HG02870 (cell line): ENCODE data around the gene SOHLH2.

Experiments
- ATAC-seq: cut with Tn5 transposase; IDR thresholded peaks from one replicate; pipeline ENCODE4 v1.9.1; 2021; ENCODE audit warnings: mild to moderate bottlenecking, moderate library complexity; ENCODE audit not compliant: unreplicated experiment

The SOHLH2 gene

GRCh38 chr13:36188441-36188840, 25.9 kb downstream of the SOHLH2 start:
- no peak for ATAC-seq

DNA sequence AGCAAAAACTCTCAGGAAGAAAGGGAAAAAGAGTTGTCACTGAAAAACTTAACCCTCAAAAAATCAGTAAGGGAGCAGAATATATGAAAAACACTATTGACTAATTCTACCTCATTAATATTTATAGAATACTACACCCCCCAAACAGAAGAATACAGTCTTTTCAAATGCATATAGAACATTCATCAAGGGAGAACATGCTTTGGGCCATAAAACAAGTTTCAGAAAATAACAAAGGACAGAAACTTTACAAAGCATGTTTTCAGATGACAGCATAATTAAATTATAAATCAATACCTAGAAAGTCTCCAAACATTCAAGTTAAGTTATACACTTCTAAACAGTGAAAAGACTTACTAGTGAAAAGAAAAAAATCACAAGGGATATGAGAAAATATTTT, 30.5 kb downstream of the SOHLH2 start:
- ATAC-seq, result no peak

DNA sequence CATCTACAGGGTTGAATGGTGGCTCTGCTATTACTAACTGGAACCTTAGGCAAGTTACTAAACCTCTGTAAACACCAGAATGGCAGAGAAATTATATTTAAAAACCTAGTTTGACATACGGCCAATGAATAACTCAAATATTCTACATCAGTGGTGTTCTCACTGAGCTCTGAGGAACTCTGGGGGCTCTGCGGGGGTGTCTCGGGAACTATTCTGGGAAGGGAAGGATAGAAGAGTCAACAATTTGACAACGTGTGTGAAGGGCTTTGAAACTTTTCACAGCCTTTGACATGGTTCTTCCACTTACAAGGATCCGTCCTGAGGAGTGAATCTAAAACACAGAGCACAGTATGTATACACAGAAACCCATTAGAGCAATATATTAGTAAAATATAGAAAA, 38.7 kb downstream of the SOHLH2 start:
- ATAC-seq, result no peak

- ATAC-seq, result no peak
These were observed 39.4 kb downstream of the SOHLH2 start for GRCh38 chr13:36174923-36175322.

DNA sequence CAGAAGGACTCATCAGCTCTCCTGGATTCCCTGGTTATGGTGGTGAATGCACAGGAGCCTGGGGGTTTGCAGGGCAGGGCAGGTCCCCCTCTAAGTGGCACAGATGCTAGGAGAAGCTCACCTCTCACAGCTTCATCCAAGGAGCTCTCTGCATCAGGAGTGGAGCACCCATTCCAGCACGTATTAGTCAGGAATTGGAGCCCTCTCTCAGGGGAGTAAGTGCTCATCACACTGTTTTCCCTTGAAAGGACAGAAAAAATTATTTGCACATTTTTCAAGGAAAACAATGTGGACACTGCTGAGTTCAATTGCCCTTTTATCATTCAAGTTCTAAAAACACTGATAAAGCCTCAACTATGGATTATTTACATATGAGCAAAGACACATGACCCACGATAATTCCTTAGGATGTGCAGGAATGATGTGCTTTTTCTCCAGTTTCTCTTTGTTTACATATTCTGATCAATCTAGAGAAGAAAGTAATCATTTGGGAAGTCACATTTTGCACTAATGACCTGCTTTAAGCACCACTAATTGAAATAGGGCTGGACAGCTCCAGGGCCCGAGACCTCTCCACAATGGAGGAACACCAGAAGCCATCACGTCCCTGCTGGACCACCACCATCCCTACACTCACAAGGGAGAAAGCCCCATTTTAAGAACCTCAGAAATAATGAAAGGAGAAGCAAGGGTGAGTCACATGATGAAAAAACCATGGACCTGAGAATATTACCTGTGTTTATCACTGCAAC, 40.6 kb downstream of the SOHLH2 start:
- ATAC-seq, result no peak

GRCh38 chr13:36166046-36166445, 48.3 kb downstream of the SOHLH2 start:
- ATAC-seq, result no peak

GRCh38 chr13:36163809-36164308, 50.5 kb downstream of the SOHLH2 start:
- ATAC-seq, result no peak

DNA sequence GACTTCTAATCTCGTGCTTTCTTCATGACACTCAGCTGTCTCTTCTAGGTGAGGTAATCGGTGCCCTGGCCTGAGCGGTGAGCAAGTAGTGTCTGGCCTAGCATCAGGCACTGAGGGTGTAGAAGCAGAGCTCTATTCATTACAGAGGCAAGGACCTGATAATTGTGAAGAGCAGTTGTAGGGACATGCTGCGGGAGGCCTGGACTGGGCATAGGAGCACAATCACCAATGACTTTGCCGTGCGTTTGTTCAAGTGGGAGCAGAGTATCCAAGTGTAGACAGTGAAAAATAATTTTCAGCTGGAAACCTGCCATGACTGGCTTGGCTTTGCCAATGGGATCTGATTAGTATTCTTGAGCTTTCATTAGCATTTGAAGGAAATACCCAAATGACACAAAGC, 51.1 kb downstream of the SOHLH2 start:
- no peak for ATAC-seq

DNA sequence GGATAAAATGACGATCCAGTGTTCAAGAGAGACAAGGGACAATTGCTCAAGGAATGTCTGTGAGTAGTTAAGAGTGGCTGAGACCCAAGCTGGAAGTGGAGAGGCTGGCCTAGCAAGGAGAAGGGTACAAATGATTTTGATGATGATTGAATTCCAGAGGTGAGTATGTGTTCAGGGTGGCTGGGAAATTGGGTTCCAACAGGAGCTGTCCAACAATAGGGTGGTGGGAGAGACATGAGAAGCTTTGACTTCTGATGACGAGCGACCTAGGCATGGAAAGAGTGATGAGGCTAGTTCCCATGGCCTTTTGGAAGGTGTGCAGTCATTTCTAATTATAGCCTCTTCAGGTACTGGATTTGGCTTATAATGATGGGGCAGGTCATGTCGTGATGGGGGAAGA, 54.1 kb downstream of the SOHLH2 start:
- ATAC-seq, result no peak

GRCh38 chr13:36158611-36159010, 55.7 kb downstream of the SOHLH2 start:
- ATAC-seq, result no peak

- ATAC-seq, result no peak
These were observed 56.9 kb downstream of the SOHLH2 start for GRCh38 chr13:36157480-36157879.

- ATAC-seq, result no peak
These were observed 59.6 kb downstream of the SOHLH2 start for GRCh38 chr13:36154567-36155291.

- no peak for ATAC-seq
These were observed 62.8 kb downstream of the SOHLH2 start for GRCh38 chr13:36151591-36151990.

- ATAC-seq, result no peak
These were observed 65.9 kb downstream of the SOHLH2 start for GRCh38 chr13:36148446-36148845.

DNA sequence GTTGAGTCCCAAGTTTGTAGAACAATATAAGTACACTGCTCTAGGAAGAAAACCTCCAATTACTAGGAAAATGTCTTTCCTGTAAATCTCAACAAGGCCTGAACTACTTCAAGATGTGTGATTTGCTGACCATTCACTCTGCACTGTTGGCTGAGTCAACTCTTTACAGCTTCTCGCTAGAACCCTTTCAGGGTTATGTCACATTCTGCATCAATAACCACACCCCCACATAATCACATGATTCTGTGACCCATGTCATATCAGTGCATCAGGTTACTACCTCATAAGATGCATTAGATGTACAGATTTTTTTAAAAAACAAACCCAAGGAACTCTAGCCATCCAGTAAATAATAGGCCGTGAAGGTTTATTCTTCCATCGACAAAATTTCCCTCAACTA, 67.0 kb downstream of the SOHLH2 start:
- ATAC-seq, result no peak

DNA sequence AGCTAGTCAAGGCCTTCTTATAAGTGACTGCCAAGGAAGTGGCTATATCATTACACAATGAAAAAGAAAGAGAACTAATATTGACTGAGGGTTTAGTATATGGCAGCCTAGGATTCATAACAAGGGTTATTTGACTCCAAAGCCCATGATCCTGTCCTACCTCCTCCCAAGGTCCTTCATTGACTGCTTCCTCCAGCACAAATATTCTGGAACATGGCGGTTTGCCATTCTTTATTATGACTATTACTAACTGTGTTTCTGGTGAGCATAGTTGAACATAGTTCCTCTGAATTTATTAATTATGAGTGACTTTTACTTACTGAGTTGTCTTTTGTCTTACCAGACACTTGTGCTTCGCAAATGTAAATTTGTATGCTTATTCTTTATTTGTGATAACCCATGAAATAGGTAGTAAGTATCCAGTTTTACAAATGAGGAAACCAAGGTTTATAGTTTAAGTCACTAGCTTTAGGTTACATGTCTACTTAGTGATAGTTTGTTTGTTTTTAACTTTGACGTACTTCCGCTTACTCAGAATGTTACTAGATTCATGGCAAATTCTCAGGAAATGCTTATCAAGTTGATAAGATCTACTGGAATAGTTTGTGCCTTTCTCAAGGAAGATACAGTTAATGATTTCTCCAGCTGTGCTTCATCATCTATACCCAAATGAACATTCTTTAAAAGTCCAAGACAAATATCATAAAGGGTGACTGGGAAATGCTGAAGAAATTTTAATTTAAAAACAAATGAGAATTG, 67.7 kb downstream of the SOHLH2 start:
- ATAC-seq, result no peak

- ATAC-seq, result no peak
These were observed 70.6 kb downstream of the SOHLH2 start for GRCh38 chr13:36143738-36144137.

- no peak for ATAC-seq
These were observed 71.6 kb downstream of the SOHLH2 start for GRCh38 chr13:36142735-36143134.

DNA sequence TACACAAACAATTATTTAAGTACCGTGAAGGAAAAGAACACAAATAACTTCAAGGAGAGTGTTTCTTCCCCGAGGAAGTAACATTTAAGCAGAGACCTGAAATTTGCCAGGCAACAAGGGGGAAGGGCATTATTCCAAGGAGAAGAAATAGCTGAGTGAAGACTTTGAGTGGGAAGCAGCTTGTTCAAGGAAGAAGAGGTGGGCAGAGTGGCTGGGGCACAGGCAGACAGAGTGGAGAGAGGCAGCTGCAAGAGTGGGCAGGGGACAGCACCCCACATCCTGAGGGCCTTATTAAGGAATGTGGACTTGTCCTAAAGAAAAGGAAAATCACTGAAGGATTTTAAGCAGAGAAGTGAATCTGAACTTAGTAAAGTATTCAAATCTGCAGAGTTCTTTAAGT, 78.5 kb downstream of the SOHLH2 start:
- no peak for ATAC-seq

DNA sequence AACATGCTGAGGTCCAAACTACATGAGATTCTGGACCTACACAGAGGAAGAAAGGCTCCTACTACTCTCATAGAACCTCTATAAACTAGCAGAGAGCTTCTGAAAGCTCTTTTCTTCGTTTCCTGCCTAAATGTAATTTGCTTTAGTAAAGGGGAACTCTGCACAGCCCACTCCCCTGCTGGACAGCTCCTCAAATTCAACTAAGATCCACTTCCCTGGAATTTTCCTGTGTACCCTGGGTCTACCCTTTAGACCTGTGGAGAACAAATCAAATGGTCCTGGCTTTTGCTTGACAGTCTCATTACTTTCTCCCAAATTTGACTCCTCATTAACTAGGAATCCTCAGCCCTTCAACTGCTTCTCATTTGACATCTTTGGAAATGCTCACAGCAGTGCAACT, 79.7 kb downstream of the SOHLH2 start:
- ATAC-seq, result no peak

DNA sequence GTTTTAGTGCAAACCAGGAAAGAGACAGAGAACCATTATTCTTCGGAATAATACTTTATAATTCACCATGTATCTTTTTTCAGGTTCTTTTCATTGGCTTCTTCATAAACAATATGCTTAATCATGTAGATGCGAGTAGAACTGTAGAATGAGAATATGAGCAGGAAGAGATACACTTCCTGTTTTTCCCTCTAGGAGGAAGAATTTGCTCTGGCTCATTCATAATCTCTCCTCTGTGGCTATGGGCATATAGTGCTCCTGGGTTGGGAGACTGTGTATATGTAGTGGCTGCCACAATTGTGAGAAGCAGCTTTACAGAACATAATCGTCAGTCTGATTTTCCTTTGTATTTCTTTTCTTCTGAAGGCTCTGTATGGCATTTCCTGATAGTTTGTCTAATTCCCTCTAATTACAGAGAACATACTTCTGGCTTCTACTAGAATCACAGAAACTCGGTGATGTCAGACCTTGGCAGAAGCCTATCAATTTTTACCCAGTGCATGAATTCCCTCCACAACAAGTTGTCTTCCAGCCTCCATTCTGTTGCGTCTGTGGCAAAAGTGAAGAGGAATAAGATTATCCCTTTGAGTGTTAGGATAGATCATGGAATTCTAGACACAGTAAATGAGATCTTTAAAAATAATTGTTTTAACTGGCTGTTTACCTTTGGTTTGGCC, 80.3 kb downstream of the SOHLH2 start:
- ATAC-seq, result no peak
